Cardiac muscle cell (in vitro differentiated cells and primary cell): ENCODE results near the gene SOX8. TPM values are rescaled to one million over a fixed set of nuclear protein-coding genes. Genes with fewer than 3 reads are reported as not detected.
"Not testable (repeated sequence)": the region's sequence is repeated elsewhere in the genome, so short reads cannot be mapped to it uniquely, and the experiment has no call there.

Source experiments
- DNase-seq, 2 donors: peaks; one replicate each; pipeline versions ENCODE4 v3.0.0 to v3.0.0-alpha.2; 2010 to 2017; ENCODE audit warnings: low read depth in 1 of 2, low spot score in 1 of 2
- H3K27ac ChIP-seq: fragments of 200-600 bp; sonication (generic); 2 replicates; pipeline ENCODE4 v1.5.1; 2016
- H3K27me3 ChIP-seq: fragments of 200-600 bp; sonication (generic); 2 replicates; pipeline ENCODE4 v1.6.0; 2016; ENCODE audit warnings: control low read depth
- H3K36me3 ChIP-seq: fragments of 200-600 bp; sonication (generic); 2 replicates; pipeline ENCODE4 v1.5.1; 2016; ENCODE audit warnings: control low read depth
- H3K4me1 ChIP-seq: fragments of 200-600 bp; sonication (generic); 2 replicates; pipeline ENCODE4 v1.8.1; 2017; ENCODE audit warnings: low read depth, mild to moderate bottlenecking, mixed run types
- H3K4me3 ChIP-seq: fragments of 200-600 bp; sonication (generic); 2 replicates; pipeline ENCODE4 v1.5.1; 2016; ENCODE audit warnings: mild to moderate bottlenecking
- H3K9me3 ChIP-seq: fragments of 200-600 bp; sonication (generic); 2 replicates; pipeline ENCODE4 v1.5.1; 2017; ENCODE audit warnings: low read depth, mild to moderate bottlenecking, control low read depth
- CTCF ChIP-seq: IDR thresholded peaks from 2 replicates; pipeline ENCODE4 v1.5.1; 2012; ENCODE audit warnings: low read depth, mild to moderate bottlenecking, low read length
- polyA plus RNA-seq: library from polyadenylated mRNA; unstranded; fragments of >200 nt; fragmentation: Nextera tagmentation; extraction: Ambion mirVana; gene quantifications from 2 replicates; pipeline ENCODE4 v1.2.1, GENCODE V29; 2016
- total RNA-seq: library from RNA; depleted of rRNA; stranded (reverse); fragments of >200 nt; gene quantifications from 2 replicates; pipeline ENCODE4 v1.2.3, GENCODE V29; 2016

SOX8 gene
- total and polyA plus RNA-seq, 2 experiments from 2014 or later: 5.8 to 13.7 TPM

GRCh38 chr16:942436-943060, 39.0 kb upstream of the SOX8 start:
- H3K4me3 ChIP-seq: no peak overlapping the region
- no peaks in the 10 kb centered on the region for H3K36me3 ChIP-seq
- H3K4me1 ChIP-seq: no peaks in the 10 kb centered on the region
- TF ChIP-seq CTCF: no peak
- no peak overlapping the region for H3K27ac ChIP-seq
- no peak for DNase-seq
- H3K27me3 ChIP-seq: no peaks in the 10 kb centered on the region
- no peaks in the 10 kb centered on the region for H3K9me3 ChIP-seq

- Histone ChIP-seq H3K4me1 (no peaks in the 10 kb centered on the region), H3K4me3 (no peak overlapping the region), H3K27ac (no peak overlapping the region), H3K27me3 (no peaks in the 10 kb centered on the region), H3K36me3 (no peaks in the 10 kb centered on the region), H3K9me3 (no peaks in the 10 kb centered on the region)
- no peak for DNase-seq
- no peak for TF ChIP-seq CTCF
Measured at GRCh38 chr16:943971-944370, 37.6 kb upstream of the SOX8 start.

- no peak for TF ChIP-seq CTCF
- no peak overlapping the region for H3K27ac ChIP-seq
- no peaks in the 10 kb centered on the region for H3K9me3 ChIP-seq
- no peaks in the 10 kb centered on the region for H3K36me3 ChIP-seq
- no peak for DNase-seq
- no peak overlapping the region for H3K4me3 ChIP-seq
- no peaks in the 10 kb centered on the region for H3K4me1 ChIP-seq
- H3K27me3 ChIP-seq: no peaks in the 10 kb centered on the region
Measured at GRCh38 chr16:945271-946047, 36.1 kb upstream of the SOX8 start.

GRCh38 chr16:946048-946395, 35.5 kb upstream of the SOX8 start:
- no peak for DNase-seq
- H3K4me3 ChIP-seq: no peak overlapping the region
- no peak overlapping the region for H3K27ac ChIP-seq
- H3K27me3 ChIP-seq: no peaks in the 10 kb centered on the region
- H3K36me3 ChIP-seq: no peaks in the 10 kb centered on the region
- no peaks in the 10 kb centered on the region for H3K4me1 ChIP-seq
- H3K9me3 ChIP-seq: no peaks in the 10 kb centered on the region
- no peak for TF ChIP-seq CTCF

GRCh38 chr16:947255-947921, 34.2 kb upstream of the SOX8 start:
- DNase-seq: no peak
- H3K27ac ChIP-seq: no peak overlapping the region
- H3K36me3 ChIP-seq: peaks cover 2% of the 10 kb centered on the region
- TF ChIP-seq CTCF: no peak
- H3K27me3 ChIP-seq: no peaks in the 10 kb centered on the region
- no peak overlapping the region for H3K4me3 ChIP-seq
- no peaks in the 10 kb centered on the region for H3K4me1 ChIP-seq
- no peaks in the 10 kb centered on the region for H3K9me3 ChIP-seq

GRCh38 chr16:947922-948303, 33.7 kb upstream of the SOX8 start:
- not testable (repeated sequence) for H3K36me3 ChIP-seq, DNase-seq

GRCh38 chr16:948767-949166, 32.8 kb upstream of the SOX8 start:
- not testable (repeated sequence) for H3K9me3 ChIP-seq, H3K4me3 ChIP-seq, DNase-seq, H3K4me1 ChIP-seq, H3K27me3 ChIP-seq, H3K36me3 ChIP-seq, H3K27ac ChIP-seq

More at GRCh38 chr16:947922-948303, 33.7 kb upstream of the SOX8 start:
- H3K27ac ChIP-seq, H3K9me3 ChIP-seq, H3K4me1 ChIP-seq, H3K27me3 ChIP-seq, H3K4me3 ChIP-seq: not testable (repeated sequence)

- not testable (repeated sequence) for H3K4me3 ChIP-seq, H3K9me3 ChIP-seq, H3K27me3 ChIP-seq, H3K27ac ChIP-seq, H3K36me3 ChIP-seq, H3K4me1 ChIP-seq, DNase-seq
Measured at GRCh38 chr16:950733-951573, 30.6 kb upstream of the SOX8 start.
